Epidermal melanocyte (primary cell): ENCODE data around the gene NDRG3.
"Not testable (repeated sequence)": the region's sequence is repeated elsewhere in the genome, so short reads cannot be mapped to it uniquely, and the experiment has no call there.

Experiments
- DNase-seq: peaks from one replicate; pipeline ENCODE4 v3.0.0; 2011; ENCODE audit warnings: low spot score; ENCODE audit not compliant: insufficient read length

Gene NDRG3

GRCh38 chr20:36688630-36689029, 57.3 kb downstream of the NDRG3 start:
- no peak for DNase-seq

- DNase-seq: no peak
These were observed 58.0 kb downstream of the NDRG3 start for GRCh38 chr20:36687850-36688249.

GRCh38 chr20:36686944-36687343, 58.9 kb downstream of the NDRG3 start:
- DNase-seq: no peak

GRCh38 chr20:36686504-36686903, 59.4 kb downstream of the NDRG3 start:
- DNase-seq: no peak

- DNase-seq: no peak
These were observed 61.1 kb downstream of the NDRG3 start for GRCh38 chr20:36684747-36685146.

- DNase-seq: no peak
These were observed 63.6 kb downstream of the NDRG3 start for GRCh38 chr20:36682311-36682710.

GRCh38 chr20:36677422-36677771, 68.5 kb downstream of the NDRG3 start:
- no peak for DNase-seq

- DNase-seq: no peak
These were observed 69.0 kb downstream of the NDRG3 start for GRCh38 chr20:36676701-36677421.

- not testable (repeated sequence) for DNase-seq
These were observed 70.3 kb downstream of the NDRG3 start for GRCh38 chr20:36675545-36675944.

GRCh38 chr20:36672991-36673390, 72.9 kb downstream of the NDRG3 start:
- no peak for DNase-seq

GRCh38 chr20:36670665-36671357, 75.1 kb downstream of the NDRG3 start:
- DNase-seq: no peak

GRCh38 chr20:36666181-36666740, 79.6 kb downstream of the NDRG3 start:
- DNase-seq: no peak

GRCh38 chr20:36663031-36663430, 82.9 kb downstream of the NDRG3 start:
- no peak for DNase-seq

- DNase-seq: no peak
These were observed 87.6 kb downstream of the NDRG3 start for GRCh38 chr20:36658300-36658699.

GRCh38 chr20:36656733-36657132, 89.2 kb downstream of the NDRG3 start:
- DNase-seq: no peak

GRCh38 chr20:36655004-36655403, 90.9 kb downstream of the NDRG3 start:
- no peak for DNase-seq

GRCh38 chr20:36654506-36654905, 91.4 kb downstream of the NDRG3 start:
- no peak for DNase-seq

- no peak for DNase-seq
These were observed 92.4 kb downstream of the NDRG3 start for GRCh38 chr20:36653456-36653855.

GRCh38 chr20:36647196-36648121, 98.4 kb downstream of the NDRG3 start:
- DNase-seq: no peak

- DNase-seq: no peak
These were observed 99.2 kb downstream of the NDRG3 start for GRCh38 chr20:36646678-36647077.

- no peak for DNase-seq
These were observed 99.9 kb downstream of the NDRG3 start, which contains the start of gene SLA2 for GRCh38 chr20:36645998-36646397. Gene SLA2 (minus strand): TSS chr20:36646196. CDS start chr20:36641335, 4,861 bp downstream.

- no peak for DNase-seq
These were observed 100.5 kb downstream of the NDRG3 start for GRCh38 chr20:36645353-36645752.
